T47D (cell line): ENCODE data around the gene MAML3.

Experiments
- DNase-seq, 2 experiments: peaks; one replicate each; pipeline versions ENCODE4 v3.0.0 to v3.0.0-alpha.2; 2011 to 2012; ENCODE audit warnings: low read depth in 1 of 2, low spot score in 1 of 2
- JUND ChIP-seq: IDR thresholded peaks from 2 replicates; pipeline ENCODE4 v1.6.1; 2012; ENCODE audit warnings: low read depth
- in situ Hi-C: cut with HindIII; loops from 2 replicates; pipeline ENCODE4 v1.10.0; 2016; ENCODE audit warnings: low sequenced_read_pairs, low pct_unique_long_range_greater_than_20kb

The MAML3 gene

GRCh38 chr4:140048419-140048995 lies 105.5 kb downstream of the MAML3 start:
- no peak for TF ChIP-seq JUND
- no peak for DNase-seq
- in situ Hi-C loops = no loop called here

- no peak for TF ChIP-seq JUND
- DNase-seq = no peak
- in situ Hi-C loops = no loop called here
Measured at GRCh38 chr4:140047786-140048185, 106.2 kb downstream of the MAML3 start.

GRCh38 chr4:140047017-140047640 lies 106.9 kb downstream of the MAML3 start:
- in situ Hi-C loops = no loop called here
- DNase-seq = peak in 1 of 2 experiments; percentile 37
- TF ChIP-seq JUND = no peak

- in situ Hi-C loops = no loop called here
- DNase-seq = no peak
- TF ChIP-seq JUND = no peak
Measured at GRCh38 chr4:140046543-140046942, 107.4 kb downstream of the MAML3 start.

GRCh38 chr4:140046016-140046415 lies 108.0 kb downstream of the MAML3 start:
- no peak for DNase-seq
- no peak for TF ChIP-seq JUND
- in situ Hi-C loops = no loop called here

- no peak for TF ChIP-seq JUND
- DNase-seq = peak in 1 of 2 experiments; percentile 20
- in situ Hi-C loops = no loop called here
Measured at GRCh38 chr4:140044337-140044902, 109.6 kb downstream of the MAML3 start.

- no peak for DNase-seq
- TF ChIP-seq JUND = no peak
- in situ Hi-C loops = no loop called here
Measured at GRCh38 chr4:140042634-140043033, 111.3 kb downstream of the MAML3 start.

- DNase-seq = peak in 1 of 2 experiments; percentile 40
- TF ChIP-seq JUND = no peak
- in situ Hi-C loops = no loop called here
Measured at GRCh38 chr4:140038031-140038533, 115.9 kb downstream of the MAML3 start.

- in situ Hi-C loops = no loop called here
- DNase-seq = peak; percentile 13 to 91
- peak; percentile 76 for TF ChIP-seq JUND
Measured at GRCh38 chr4:140037353-140038030, 116.5 kb downstream of the MAML3 start.

GRCh38 chr4:140031706-140032105 lies 122.3 kb downstream of the MAML3 start:
- DNase-seq = no peak
- no peak for TF ChIP-seq JUND
- in situ Hi-C loops = no loop called here

- no peak for DNase-seq
Measured at GRCh38 chr4:140031061-140031460, 122.9 kb downstream of the MAML3 start.

GRCh38 chr4:140028676-140029517 lies 125.1 kb downstream of the MAML3 start:
- no peak for TF ChIP-seq JUND
- in situ Hi-C loops = no loop called here
- no peak for DNase-seq

More at GRCh38 chr4:140031061-140031460, 122.9 kb downstream of the MAML3 start:
- no peak for TF ChIP-seq JUND
- in situ Hi-C loops = no loop called here
